ENCODE data around the gene CYP4F12.

Gene CYP4F12

GRCh38 chr19:15672580-15673175, at the start of gene CYP4F12:
Gene CYP4F12 (plus strand): TSS chr19:15673087. CDS start chr19:15673530, 443 bp downstream.
- no peak within 1 kb of the TSS for H3K4me3 ChIP-seq (replicated peaks; ENCODE audit: low read depth, low read length)
- TF ChIP-seq, protein P1, sequence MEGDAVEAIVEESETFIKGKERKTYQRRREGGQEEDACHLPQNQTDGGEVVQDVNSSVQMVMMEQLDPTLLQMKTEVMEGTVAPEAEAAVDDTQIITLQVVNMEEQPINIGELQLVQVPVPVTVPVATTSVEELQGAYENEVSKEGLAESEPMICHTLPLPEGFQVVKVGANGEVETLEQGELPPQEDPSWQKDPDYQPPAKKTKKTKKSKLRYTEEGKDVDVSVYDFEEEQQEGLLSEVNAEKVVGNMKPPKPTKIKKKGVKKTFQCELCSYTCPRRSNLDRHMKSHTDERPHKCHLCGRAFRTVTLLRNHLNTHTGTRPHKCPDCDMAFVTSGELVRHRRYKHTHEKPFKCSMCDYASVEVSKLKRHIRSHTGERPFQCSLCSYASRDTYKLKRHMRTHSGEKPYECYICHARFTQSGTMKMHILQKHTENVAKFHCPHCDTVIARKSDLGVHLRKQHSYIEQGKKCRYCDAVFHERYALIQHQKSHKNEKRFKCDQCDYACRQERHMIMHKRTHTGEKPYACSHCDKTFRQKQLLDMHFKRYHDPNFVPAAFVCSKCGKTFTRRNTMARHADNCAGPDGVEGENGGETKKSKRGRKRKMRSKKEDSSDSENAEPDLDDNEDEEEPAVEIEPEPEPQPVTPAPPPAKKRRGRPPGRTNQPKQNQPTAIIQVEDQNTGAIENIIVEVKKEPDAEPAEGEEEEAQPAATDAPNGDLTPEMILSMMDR (IDR thresholded peaks at IDR 0.05; ENCODE audit: low read length, missing control alignments) = no peak
- peak; percentile 20 for DNase-seq (ENCODE audit: low read depth)

GRCh38 chr19:15623711-15624318, 49.1 kb upstream of the CYP4F12 start:
- no peak for DNase-seq (ENCODE audit: low read depth)

DNA sequence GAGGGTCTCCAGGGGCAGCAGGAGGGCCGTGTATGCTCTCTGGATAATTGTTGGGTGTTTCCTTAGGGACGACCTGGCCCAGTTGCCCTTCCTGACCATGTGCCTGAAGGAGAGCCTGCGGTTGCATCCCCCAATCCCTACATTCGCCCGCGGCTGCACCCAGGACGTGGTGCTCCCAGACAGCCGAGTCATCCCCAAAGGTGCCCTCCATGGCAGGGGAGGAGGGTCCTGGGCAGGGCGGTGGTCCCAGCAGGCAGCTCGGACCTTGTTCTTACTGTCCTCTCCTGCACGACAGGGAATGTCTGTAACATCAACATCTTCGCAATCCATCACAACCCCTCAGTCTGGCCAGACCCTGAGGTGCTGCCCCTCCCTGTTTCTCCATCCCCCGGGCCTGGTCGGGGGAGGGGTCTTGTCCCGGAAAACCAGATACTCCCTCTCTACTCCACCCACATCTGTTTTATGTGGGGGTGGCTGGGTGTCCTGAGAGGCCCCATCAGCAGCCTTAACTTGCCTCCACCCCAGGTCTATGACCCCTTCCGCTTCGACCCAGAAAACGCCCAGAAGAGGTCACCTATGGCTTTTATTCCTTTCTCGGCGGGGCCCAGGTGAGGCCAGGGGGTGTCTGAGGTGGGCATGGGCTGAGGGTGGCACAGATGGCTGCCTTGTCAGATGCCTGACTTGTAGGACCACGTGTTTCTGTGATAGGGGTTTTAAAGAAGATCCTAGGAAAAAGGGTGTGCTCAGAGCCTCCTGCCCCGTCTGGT, 44.5 kb upstream of the CYP4F12 start:
- no peak overlapping the region for H3K4me3 ChIP-seq (replicated peaks; ENCODE audit: low read depth, low read length)
- no peak for DNase-seq (ENCODE audit: low read depth)
- TF ChIP-seq, protein P1 (IDR thresholded peaks at IDR 0.05; ENCODE audit: low read length, missing control alignments) = no peak

More at GRCh38 chr19:15623711-15624318, 49.1 kb upstream of the CYP4F12 start:
- no peak overlapping the region for H3K4me3 ChIP-seq (replicated peaks; ENCODE audit: low read depth, low read length)
- TF ChIP-seq, protein P1 (IDR thresholded peaks at IDR 0.05; ENCODE audit: low read length, missing control alignments) = no peak

- TF ChIP-seq, protein P1 (IDR thresholded peaks at IDR 0.05; ENCODE audit: low read length, missing control alignments) = peak; percentile 86
- no peak overlapping the region for H3K4me3 ChIP-seq (replicated peaks; ENCODE audit: low read depth, low read length)
- peak; percentile 53 for DNase-seq (ENCODE audit: low read depth)
Measured at GRCh38 chr19:15629003-15629880, 43.6 kb upstream of the CYP4F12 start.

DNA sequence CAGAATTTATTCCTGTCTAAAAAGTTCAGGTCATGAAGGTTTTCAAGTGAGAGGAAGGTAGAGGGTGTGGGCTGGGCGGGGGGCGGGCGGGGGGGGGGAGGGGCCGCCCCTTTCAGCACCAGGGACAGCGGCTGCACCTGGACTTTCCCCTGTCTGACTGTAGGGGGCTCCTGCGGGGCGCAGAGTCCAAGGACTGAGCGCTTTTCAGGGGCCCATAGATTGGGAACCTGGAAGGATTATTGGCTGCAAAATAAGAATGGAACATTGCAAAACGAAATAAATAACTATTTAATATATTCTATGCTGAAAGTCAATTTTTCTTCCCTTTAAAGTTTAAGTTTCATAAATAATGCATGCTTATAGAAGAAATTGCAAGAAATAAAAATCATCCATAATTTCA, 41.1 kb upstream of the CYP4F12 start:
- DNase-seq (ENCODE audit: low read depth) = no peak
- TF ChIP-seq, protein P1 (IDR thresholded peaks at IDR 0.05; ENCODE audit: low read length, missing control alignments) = peak; percentile 23
- no peak overlapping the region for H3K4me3 ChIP-seq (replicated peaks; ENCODE audit: low read depth, low read length)

DNA sequence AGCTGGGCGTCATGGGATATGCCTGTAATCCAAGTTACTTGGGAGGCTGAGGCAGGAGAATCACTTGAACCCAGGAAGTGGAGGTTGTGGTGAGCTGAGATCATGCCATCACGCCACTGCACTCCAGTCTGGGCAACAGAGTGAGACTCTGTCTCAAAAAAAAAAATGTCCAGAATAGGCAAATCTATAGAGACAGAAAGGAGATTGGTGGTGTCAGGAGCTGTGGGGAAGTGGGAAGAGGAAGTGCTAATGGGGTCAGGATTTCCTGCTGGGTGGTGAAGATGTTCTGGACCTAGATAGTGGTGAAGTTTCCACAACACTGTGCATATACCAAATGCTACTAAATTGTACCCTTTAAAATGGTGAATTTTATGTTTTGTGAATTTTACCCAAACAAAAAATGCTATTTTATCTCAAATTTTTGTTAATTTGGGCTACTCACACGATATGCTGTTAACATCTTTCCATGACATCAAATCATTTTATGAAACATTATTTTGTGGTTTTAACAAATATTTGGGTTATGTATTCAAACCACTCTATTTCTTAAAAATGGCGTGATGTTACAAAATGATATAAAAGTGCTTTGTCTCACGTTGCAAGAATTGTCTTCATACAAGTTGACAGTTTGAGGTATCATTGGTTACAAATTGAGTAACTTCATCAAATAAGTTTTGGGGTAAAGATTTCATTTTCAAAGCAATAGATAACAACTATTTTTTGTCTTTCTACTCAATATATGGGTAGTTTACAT, 39.6 kb upstream of the CYP4F12 start:
- no peak for DNase-seq (ENCODE audit: low read depth)
- no peak overlapping the region for H3K4me3 ChIP-seq (replicated peaks; ENCODE audit: low read depth, low read length)
- TF ChIP-seq, protein P1 (IDR thresholded peaks at IDR 0.05; ENCODE audit: low read length, missing control alignments) = no peak
